BE2C (cell line): Measurements from ENCODE around the gene UHRF2.
"Not testable (repeated sequence)": the region's sequence is repeated elsewhere in the genome, so short reads cannot be mapped to it uniquely, and the experiment has no call there.

Experiments used
- DNase-seq: peaks from one replicate; pipeline ENCODE4 v3.0.0-alpha.2; 2020
- H3K27me3 ChIP-seq: fragments of 250-450 bp; sonication (Bioruptor Pico); 2 replicates; pipeline ENCODE4 v1.5.1; 2020; ENCODE audit warnings: mild to moderate bottlenecking
- H3K36me3 ChIP-seq: fragments of 250-450 bp; sonication (Bioruptor Pico); 2 replicates; pipeline ENCODE4 v1.5.1; 2020; ENCODE audit warnings: mild to moderate bottlenecking
- H3K4me1 ChIP-seq: fragments of 250-450 bp; sonication (Bioruptor Pico); 2 replicates; pipeline ENCODE4 v1.5.1; 2020
- H3K4me3 ChIP-seq: 2 replicates; pipeline ENCODE4 v1.5.1; 2011; ENCODE audit warnings: low read depth, low read length
- H3K9me3 ChIP-seq: fragments of 250-450 bp; sonication (Bioruptor Pico); 2 replicates; pipeline ENCODE4 v1.5.1; 2020
- CTCF ChIP-seq: IDR thresholded peaks from 2 replicates; pipeline ENCODE4 v1.5.1; 2012; ENCODE audit warnings: mild to moderate bottlenecking, low read depth, low read length

UHRF2 gene

GRCh38 chr9:6450641-6451375, 37.8 kb downstream of the UHRF2 start:
- H3K4me3 ChIP-seq, result no peak overlapping the region
- no peak for TF ChIP-seq CTCF
- H3K27me3 ChIP-seq, result no peaks in the 10 kb centered on the region
- DNase-seq, result no peak
- 0 out of 2 replicates have a peak, but pooled peaks cover 2% of the 10 kb centered on the region for H3K36me3 ChIP-seq
- H3K9me3 ChIP-seq, result no peaks in the 10 kb centered on the region; the same call in 1 of the 2 replicates
- H3K4me1 ChIP-seq, result peaks cover 9% of the 10 kb centered on the region

- H3K4me1 ChIP-seq, H3K27me3 ChIP-seq, DNase-seq, H3K36me3 ChIP-seq, H3K4me3 ChIP-seq, H3K9me3 ChIP-seq: not testable (repeated sequence)
Observed at GRCh38 chr9:6455292-6455691, 42.3 kb downstream of the UHRF2 start.

- H3K27me3 ChIP-seq, H3K9me3 ChIP-seq, DNase-seq, H3K4me1 ChIP-seq, H3K4me3 ChIP-seq: not testable (repeated sequence)
- peaks cover 11% of the 10 kb centered on the region for H3K36me3 ChIP-seq
Observed at GRCh38 chr9:6458704-6459103, 45.7 kb downstream of the UHRF2 start.

GRCh38 chr9:6459718-6460117, 46.7 kb downstream of the UHRF2 start:
- DNase-seq, result no peak
- no peak for TF ChIP-seq CTCF
- H3K36me3 ChIP-seq, result peaks cover 14% of the 10 kb centered on the region

GRCh38 chr9:6460189-6460768, 47.3 kb downstream of the UHRF2 start:
- Histone ChIP-seq H3K4me1 (no peaks in the 10 kb centered on the region), H3K9me3 (no peaks in the 10 kb centered on the region), H3K36me3 (peaks cover 14% of the 10 kb centered on the region), H3K4me3 (no peak overlapping the region), H3K27me3 (no peaks in the 10 kb centered on the region)
- no peak for TF ChIP-seq CTCF
- no peak for DNase-seq

More at GRCh38 chr9:6459718-6460117, 46.7 kb downstream of the UHRF2 start:
- Histone ChIP-seq H3K9me3 (no peaks in the 10 kb centered on the region), H3K4me1 (no peaks in the 10 kb centered on the region), H3K27me3 (no peaks in the 10 kb centered on the region), H3K4me3 (no peak overlapping the region)

- Histone ChIP-seq H3K4me3 (no peak overlapping the region), H3K4me1 (no peaks in the 10 kb centered on the region), H3K36me3 (peaks cover 14% of the 10 kb centered on the region), H3K27me3 (no peaks in the 10 kb centered on the region), H3K9me3 (no peaks in the 10 kb centered on the region)
- DNase-seq, result no peak
- no peak for TF ChIP-seq CTCF
Observed at GRCh38 chr9:6461619-6462018, 48.6 kb downstream of the UHRF2 start.

- TF ChIP-seq CTCF, result no peak
- Histone ChIP-seq H3K9me3 (no peaks in the 10 kb centered on the region), H3K4me3 (no peak overlapping the region), H3K27me3 (no peaks in the 10 kb centered on the region), H3K36me3 (peaks cover 12% of the 10 kb centered on the region), H3K4me1 (peaks cover 7% of the 10 kb centered on the region)
- DNase-seq, result no peak
Observed at GRCh38 chr9:6467006-6467625, 54.1 kb downstream of the UHRF2 start.
